MM.1S (cell line): Measurements from ENCODE around the gene BBOX1.
A peak's percentile ranks its signal among the peaks of the same experiment; 100 is the strongest.

Experiments
- DNase-seq: peaks from one replicate; pipeline ENCODE4 v3.0.0-alpha.2; 2015
- H2AFZ ChIP-seq: fragments of 300-600 bp; sonication (generic); 2 replicates; pipeline ENCODE4 v1.6.0; 2016; ENCODE audit warnings: antibody characterized with exemption, low read length
- H3F3A ChIP-seq: fragments of 300-600 bp; sonication (generic); 2 replicates; pipeline ENCODE4 v1.6.1; 2016; ENCODE audit warnings: mild to moderate bottlenecking, antibody characterized with exemption, low read length, moderate library complexity, mixed read lengths; ENCODE audit not compliant: insufficient read depth
- H3K27ac ChIP-seq: fragments of 300-600 bp; sonication (generic); 2 replicates; pipeline ENCODE4 v1.5.1; 2016; ENCODE audit warnings: mild to moderate bottlenecking, low read length
- H3K27me3 ChIP-seq: fragments of 300-600 bp; sonication (generic); replicated peaks from 2 replicates; pipeline ENCODE4 v1.6.0; 2016; ENCODE audit warnings: low read length; ENCODE audit not compliant: insufficient read depth
- H3K36me3 ChIP-seq: fragments of 300-600 bp; sonication (generic); replicated peaks from 2 replicates; pipeline ENCODE4 v1.6.1; 2016; ENCODE audit warnings: mild to moderate bottlenecking, low read length, mixed read lengths; ENCODE audit not compliant: insufficient read depth
- H3K4me1 ChIP-seq: fragments of 300-600 bp; sonication (generic); 2 replicates; pipeline ENCODE4 v1.6.1; 2016; ENCODE audit warnings: low read length, mixed read lengths
- H3K4me2 ChIP-seq: fragments of 300-600 bp; sonication (generic); 2 replicates; pipeline ENCODE4 v1.6.0; 2016; ENCODE audit warnings: low read depth, low read length
- H3K4me3 ChIP-seq: fragments of 300-600 bp; sonication (generic); 2 replicates; pipeline ENCODE4 v1.5.1; 2016; ENCODE audit warnings: low read length, mixed read lengths
- H3K79me2 ChIP-seq: fragments of 300-600 bp; sonication (generic); 2 replicates; pipeline ENCODE4 v1.6.1; 2016; ENCODE audit warnings: mixed run types, low read length, mixed read lengths
- H3K9ac ChIP-seq: fragments of 300-600 bp; sonication (generic); 2 replicates; pipeline ENCODE4 v1.6.1; 2016; ENCODE audit warnings: low read length, mixed read lengths
- H3K9me2 ChIP-seq: fragments of 300-600 bp; sonication (generic); replicated peaks from 2 replicates; pipeline ENCODE4 v1.6.1; 2016; ENCODE audit warnings: mild to moderate bottlenecking, low read length, mixed read lengths; ENCODE audit not compliant: insufficient read depth
- H3K9me3 ChIP-seq: fragments of 300-600 bp; sonication (generic); replicated peaks from 2 replicates; pipeline ENCODE4 v1.6.1; 2016; ENCODE audit warnings: mild to moderate bottlenecking, low read length, mixed read lengths; ENCODE audit not compliant: insufficient read depth
- H4K20me1 ChIP-seq: fragments of 300-600 bp; sonication (generic); 2 replicates; pipeline ENCODE4 v1.6.1; 2016; ENCODE audit warnings: mild to moderate bottlenecking, low read length, moderate library complexity, mixed read lengths; ENCODE audit not compliant: insufficient read depth
- EZH2 ChIP-seq: fragments of 300-600 bp; sonication (generic); optimal IDR thresholded peaks from 2 replicates; pipeline ENCODE3; 2017; ENCODE audit warnings: low read depth, mild to moderate bottlenecking, antibody characterized with exemption, low read length, mixed read lengths
- EZH2phosphoT487 ChIP-seq: fragments of 300-600 bp; sonication (generic); IDR thresholded peaks from 2 replicates; pipeline ENCODE4 v1.6.1; 2018; ENCODE audit warnings: antibody characterized with exemption, low read length
- TF ChIP-seq, protein P1 (sequence below): fragments of 300-600 bp; sonication (generic); IDR thresholded peaks from 2 replicates; pipeline ENCODE4 v1.5.1; 2016; ENCODE audit warnings: antibody characterized with exemption, low read length, mixed read lengths

The BBOX1 gene

DNA sequence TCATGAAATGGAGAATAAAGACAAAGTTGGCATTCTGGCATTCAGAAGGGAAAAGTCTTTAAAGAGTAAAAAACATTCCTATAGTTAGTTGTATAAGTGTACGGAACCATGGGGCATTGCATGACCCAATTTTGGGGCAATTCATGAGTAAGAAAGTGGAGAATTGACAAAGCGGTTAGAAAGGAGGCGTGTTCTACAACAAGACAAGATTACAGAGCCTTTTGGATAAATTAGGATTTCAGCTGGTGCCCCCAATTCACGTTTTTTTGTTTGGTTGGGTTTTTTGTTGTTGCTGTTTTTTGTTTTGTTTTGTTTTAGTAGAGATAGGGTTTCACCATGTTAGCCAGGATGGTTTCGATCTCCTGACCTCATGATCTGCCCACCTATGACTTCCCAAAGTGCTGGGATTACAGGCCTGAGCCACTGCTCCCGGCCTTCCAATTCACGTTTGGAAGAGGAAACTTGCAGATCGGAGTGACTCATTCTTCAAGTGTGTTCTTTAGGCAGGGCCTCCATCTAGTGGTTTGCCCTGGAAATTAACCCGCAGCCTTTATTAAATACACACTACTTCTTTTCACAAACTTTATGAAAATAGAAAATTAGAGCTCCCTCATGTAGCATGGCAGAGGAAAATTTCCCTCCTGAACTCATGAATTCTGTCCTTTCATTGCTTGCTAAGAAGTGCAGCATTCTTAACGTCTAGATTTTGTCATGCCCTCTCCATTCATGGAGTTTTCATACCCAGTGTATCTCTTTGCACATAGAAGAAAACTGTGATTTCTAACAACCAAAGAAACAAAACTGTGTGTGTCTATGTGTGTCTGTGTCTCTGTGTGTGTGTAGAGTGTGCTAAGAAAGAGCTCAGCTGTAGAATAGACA, 118.1 kb downstream of the BBOX1 start:
- Histone ChIP-seq H4K20me1 (no peaks in the 10 kb centered on the region), H3K9me3 (no peaks in the 10 kb centered on the region), H3F3A (no peaks in the 10 kb centered on the region), H3K9ac (no peak overlapping the region), H3K27ac (no peak overlapping the region), H3K79me2 (no peaks in the 10 kb centered on the region), H3K9me2 (no peaks in the 10 kb centered on the region), H3K27me3 (no peaks in the 10 kb centered on the region), H3K4me1 (no peaks in the 10 kb centered on the region), H3K4me2 (0 out of 2 replicates have a peak overlapping the region, but pooled peaks have one; percentile 16), H2AFZ (peak overlapping the region; percentile 42; the same call in 1 of the 2 replicates), H3K4me3 (no peak overlapping the region), H3K36me3 (no peaks in the 10 kb centered on the region)
- TF ChIP-seq, protein P1, sequence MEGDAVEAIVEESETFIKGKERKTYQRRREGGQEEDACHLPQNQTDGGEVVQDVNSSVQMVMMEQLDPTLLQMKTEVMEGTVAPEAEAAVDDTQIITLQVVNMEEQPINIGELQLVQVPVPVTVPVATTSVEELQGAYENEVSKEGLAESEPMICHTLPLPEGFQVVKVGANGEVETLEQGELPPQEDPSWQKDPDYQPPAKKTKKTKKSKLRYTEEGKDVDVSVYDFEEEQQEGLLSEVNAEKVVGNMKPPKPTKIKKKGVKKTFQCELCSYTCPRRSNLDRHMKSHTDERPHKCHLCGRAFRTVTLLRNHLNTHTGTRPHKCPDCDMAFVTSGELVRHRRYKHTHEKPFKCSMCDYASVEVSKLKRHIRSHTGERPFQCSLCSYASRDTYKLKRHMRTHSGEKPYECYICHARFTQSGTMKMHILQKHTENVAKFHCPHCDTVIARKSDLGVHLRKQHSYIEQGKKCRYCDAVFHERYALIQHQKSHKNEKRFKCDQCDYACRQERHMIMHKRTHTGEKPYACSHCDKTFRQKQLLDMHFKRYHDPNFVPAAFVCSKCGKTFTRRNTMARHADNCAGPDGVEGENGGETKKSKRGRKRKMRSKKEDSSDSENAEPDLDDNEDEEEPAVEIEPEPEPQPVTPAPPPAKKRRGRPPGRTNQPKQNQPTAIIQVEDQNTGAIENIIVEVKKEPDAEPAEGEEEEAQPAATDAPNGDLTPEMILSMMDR: peak; percentile 77
- TF ChIP-seq EZH2phosphoT487 (no peak), EZH2 (no peak)
- DNase-seq: peak; percentile 65

DNA sequence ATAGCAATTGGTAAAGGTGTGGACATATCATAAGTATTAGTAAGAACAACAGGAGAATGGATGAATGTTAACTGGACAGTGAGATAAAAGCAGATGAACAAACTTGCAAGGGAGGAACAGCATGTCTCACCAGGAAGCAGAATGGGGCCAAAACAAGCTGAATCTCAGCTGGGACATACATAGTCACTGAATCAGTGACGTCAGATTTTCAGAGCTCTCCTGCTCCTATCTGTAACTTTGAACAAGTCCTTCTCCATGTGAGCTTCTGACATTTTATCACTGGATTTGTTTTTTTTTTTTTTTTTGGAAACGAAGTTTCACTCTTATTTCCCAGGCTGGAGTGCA, 118.7 kb downstream of the BBOX1 start:
- no peak overlapping the region for H3K4me2 ChIP-seq
- no peaks in the 10 kb centered on the region for H3F3A ChIP-seq
- no peaks in the 10 kb centered on the region for H3K9me2 ChIP-seq
- H3K4me1 ChIP-seq: no peaks in the 10 kb centered on the region
- no peaks in the 10 kb centered on the region for H3K36me3 ChIP-seq
- H4K20me1 ChIP-seq: no peaks in the 10 kb centered on the region
- H3K4me3 ChIP-seq: no peak overlapping the region
- TF ChIP-seq EZH2: no peak
- no peak for TF ChIP-seq EZH2phosphoT487
- TF ChIP-seq, protein P1: no peak
- no peak overlapping the region for H2AFZ ChIP-seq
- no peaks in the 10 kb centered on the region for H3K27me3 ChIP-seq
- no peaks in the 10 kb centered on the region for H3K79me2 ChIP-seq
- no peak overlapping the region for H3K9ac ChIP-seq
- DNase-seq: no peak
- H3K9me3 ChIP-seq: no peaks in the 10 kb centered on the region
- no peak overlapping the region for H3K27ac ChIP-seq

DNA sequence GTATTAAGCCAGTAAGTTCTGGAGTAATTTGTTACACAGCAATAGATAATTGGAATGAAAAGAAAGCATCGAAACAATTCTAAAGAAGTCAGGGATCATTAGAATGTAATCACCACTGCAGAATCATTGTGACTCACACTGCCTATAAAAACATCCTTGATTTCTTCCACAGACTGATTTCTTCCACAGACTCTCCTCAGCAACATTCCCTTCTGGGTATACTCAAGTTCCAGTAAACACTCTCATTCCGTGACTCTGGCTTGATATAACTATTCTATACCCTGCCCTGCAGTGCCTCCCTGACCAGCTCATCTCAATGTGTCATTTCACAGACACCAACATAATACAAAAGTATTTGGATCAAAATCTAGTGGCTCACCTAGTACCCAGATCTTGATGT, 120.5 kb downstream of the BBOX1 start:
- Histone ChIP-seq H2AFZ (no peak overlapping the region), H3K4me1 (no peaks in the 10 kb centered on the region), H3K36me3 (no peaks in the 10 kb centered on the region), H4K20me1 (no peaks in the 10 kb centered on the region), H3K79me2 (no peaks in the 10 kb centered on the region), H3K4me3 (no peak overlapping the region), H3K4me2 (no peak overlapping the region), H3K27ac (no peak overlapping the region), H3K9me2 (no peaks in the 10 kb centered on the region), H3K9ac (no peak overlapping the region), H3F3A (no peaks in the 10 kb centered on the region), H3K27me3 (no peaks in the 10 kb centered on the region), H3K9me3 (no peaks in the 10 kb centered on the region)
- DNase-seq: no peak
- TF ChIP-seq EZH2phosphoT487 (no peak), EZH2 (no peak)
- TF ChIP-seq, protein P1: no peak
